GM12873 (cell line): Measurements from ENCODE around the gene TMEM120B.

Source experiments
- CTCF ChIP-seq: IDR thresholded peaks from 2 replicates; pipeline ENCODE4 v1.5.1; 2012; ENCODE audit warnings: low read depth, mild to moderate bottlenecking, moderate library complexity, low read length, control low read depth; ENCODE audit not compliant: insufficient read depth; ENCODE audit errors: missing control alignments

Gene TMEM120B

GRCh38 chr12:121748218-121748570, 35.6 kb downstream of the TMEM120B start:
- no peak for TF ChIP-seq CTCF

- no peak for TF ChIP-seq CTCF
Observed at GRCh38 chr12:121748571-121749265, 36.2 kb downstream of the TMEM120B start.

DNA sequence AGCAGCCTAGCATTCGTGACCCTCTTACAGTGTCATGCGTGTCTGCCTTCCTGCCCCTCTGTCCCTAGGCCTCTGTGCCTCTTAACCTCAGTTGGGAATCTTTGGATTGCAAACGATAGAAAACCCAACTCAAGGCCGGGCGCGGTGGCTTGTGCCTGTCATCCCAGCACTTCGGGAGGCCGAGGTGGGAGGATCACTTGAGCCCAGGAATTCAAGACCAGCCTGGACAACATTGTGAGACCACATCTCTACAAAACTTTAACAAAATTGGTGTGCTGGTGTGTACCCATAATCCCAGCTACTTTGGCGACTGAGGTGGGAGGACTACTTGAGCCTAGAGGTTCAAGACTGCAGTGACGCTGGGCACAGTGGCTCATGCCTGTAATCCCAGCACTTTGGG, 36.7 kb downstream of the TMEM120B start:
- no peak for TF ChIP-seq CTCF

GRCh38 chr12:121750507-121750955, 38.0 kb downstream of the TMEM120B start:
- no peak for TF ChIP-seq CTCF

- TF ChIP-seq CTCF, result no peak
Observed at GRCh38 chr12:121751034-121751433, 38.5 kb downstream of the TMEM120B start.

DNA sequence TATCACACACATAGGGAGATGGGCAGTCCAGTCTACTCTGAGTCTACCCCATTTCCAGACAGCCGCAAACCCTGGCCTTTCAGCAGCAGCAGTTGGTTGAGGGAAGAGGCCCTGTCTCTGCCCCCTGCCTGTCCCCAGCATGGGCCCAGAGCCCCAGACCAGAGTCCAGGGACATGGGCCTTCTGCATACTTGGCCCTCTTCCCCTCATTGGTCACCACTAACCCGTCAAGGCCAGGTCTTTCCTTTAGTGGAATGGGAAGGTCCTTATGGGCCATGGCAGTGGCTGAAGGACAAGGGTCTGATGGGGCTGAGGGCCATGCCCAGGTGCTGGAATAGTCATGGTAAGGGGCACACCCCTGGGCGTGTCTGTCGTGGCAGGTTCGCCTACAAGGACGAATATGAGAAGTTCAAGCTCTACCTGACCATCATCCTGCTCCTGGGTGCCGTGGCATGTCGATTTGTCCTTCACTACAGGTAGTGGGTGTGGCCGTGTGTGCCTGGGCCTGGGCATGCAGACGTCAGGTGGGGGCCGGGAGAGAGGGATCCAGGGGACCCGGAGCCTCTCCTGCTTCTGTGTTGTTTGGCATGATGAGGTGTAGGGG, 39.3 kb downstream of the TMEM120B start:
- no peak for TF ChIP-seq CTCF

- TF ChIP-seq CTCF, result no peak
Observed at GRCh38 chr12:121753844-121754264, 41.3 kb downstream of the TMEM120B start.
